Epithelial cell of proximal tubule (primary cell): ENCODE results near the gene DAZL. TPM values are rescaled to one million over a fixed set of nuclear protein-coding genes. Genes with fewer than 3 reads are reported as not detected.

Experiments used
- DNase-seq: peaks from one replicate; pipeline ENCODE4 v3.0.0-alpha.2; 2011; ENCODE audit warnings: low read depth
- H3K4me3 ChIP-seq: 2 replicates; pipeline ENCODE4 v1.5.1; 2011; ENCODE audit warnings: low read depth, mild to moderate bottlenecking, low read length
- total RNA-seq: library from RNA; depleted of rRNA; stranded (reverse); fragments of >200 nt; gene quantifications from 2 replicates; pipeline ENCODE4 v1.2.3, GENCODE V29; 2015
- TF ChIP-seq, protein P1 (sequence below): conservative IDR thresholded peaks from 2 replicates; pipeline ENCODE4 v1.5.1; 2012; ENCODE audit warnings: low read depth, mild to moderate bottlenecking, low read length

DAZL gene
- total RNA-seq, 1 donor from 2014 or later = not detected

DNA sequence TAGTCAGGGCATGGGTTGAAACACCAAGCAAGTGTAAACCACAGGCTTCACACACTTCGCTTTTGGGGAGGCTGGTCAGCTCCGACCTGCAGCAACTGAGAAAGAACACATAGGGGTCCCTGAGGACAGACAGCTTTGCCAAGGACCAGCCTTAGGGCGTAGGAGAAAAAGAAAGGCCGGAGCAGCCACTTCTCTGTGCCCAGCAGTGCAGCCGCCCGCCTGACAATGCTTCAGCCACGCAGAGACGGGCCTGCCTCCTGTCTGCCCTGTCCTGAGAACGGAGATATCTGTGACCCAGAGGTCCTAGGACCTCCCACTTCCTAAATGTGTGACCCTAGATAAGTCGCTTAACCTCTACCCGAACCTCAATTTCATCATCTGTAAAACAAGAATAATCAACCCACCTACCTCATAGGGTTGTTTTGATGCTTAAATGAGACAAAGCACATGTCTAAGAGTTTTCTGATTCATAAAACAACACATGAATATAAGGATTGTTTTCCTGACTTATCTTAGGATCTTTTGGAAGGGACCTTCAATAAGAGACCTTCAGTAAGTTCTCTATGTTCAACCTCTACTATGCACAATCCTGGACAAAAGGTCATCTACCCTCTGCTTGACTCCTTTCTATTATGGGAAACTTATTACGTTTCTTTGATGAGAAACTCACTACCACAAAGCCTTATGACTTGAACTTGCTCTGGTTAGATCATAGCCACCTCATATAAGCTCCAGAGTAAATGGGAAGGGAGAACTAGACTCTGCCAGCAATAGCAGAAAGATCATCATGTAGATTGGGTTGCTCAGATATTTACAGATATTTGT is 58.8 kb downstream of the DAZL start:
- DNase-seq = no peak
- no peak overlapping the region for H3K4me3 ChIP-seq
- TF ChIP-seq, protein P1, sequence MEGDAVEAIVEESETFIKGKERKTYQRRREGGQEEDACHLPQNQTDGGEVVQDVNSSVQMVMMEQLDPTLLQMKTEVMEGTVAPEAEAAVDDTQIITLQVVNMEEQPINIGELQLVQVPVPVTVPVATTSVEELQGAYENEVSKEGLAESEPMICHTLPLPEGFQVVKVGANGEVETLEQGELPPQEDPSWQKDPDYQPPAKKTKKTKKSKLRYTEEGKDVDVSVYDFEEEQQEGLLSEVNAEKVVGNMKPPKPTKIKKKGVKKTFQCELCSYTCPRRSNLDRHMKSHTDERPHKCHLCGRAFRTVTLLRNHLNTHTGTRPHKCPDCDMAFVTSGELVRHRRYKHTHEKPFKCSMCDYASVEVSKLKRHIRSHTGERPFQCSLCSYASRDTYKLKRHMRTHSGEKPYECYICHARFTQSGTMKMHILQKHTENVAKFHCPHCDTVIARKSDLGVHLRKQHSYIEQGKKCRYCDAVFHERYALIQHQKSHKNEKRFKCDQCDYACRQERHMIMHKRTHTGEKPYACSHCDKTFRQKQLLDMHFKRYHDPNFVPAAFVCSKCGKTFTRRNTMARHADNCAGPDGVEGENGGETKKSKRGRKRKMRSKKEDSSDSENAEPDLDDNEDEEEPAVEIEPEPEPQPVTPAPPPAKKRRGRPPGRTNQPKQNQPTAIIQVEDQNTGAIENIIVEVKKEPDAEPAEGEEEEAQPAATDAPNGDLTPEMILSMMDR = no peak

DNA sequence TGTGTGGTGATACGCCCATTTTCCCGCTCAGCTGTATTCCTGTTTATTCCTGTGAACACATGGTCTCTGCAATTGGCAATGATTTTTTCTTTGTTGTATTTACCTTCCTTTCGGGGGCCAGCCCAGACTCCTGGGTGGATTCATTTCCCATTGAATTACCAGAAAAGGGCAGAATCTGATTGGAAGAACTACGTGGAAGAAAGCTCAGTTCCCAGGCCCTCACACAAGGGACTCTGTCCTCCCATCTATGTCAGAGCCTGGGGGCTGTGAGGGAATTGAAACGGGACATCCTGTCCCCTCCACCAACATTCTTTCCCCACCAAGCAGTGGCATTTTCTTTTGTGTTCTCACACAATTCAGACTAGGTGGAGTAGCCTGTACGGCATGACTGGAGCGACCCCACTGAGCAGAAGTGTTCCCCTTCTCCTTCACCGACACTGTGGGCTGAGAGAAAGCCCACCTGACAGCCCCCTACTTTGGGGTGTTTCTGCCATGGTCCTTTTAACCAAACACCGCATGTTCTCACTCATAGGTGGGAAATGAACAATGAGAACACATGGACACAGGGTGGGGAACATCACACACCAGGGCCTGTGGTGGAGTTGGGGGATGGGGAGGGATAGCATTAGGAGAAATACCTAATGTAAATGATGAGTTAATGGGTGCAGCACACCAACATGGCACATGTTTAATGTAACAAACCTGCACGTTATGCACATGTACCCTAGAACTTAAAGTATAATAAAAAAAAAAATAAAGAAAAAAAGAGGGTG is 59.6 kb downstream of the DAZL start:
- DNase-seq = no peak
- H3K4me3 ChIP-seq = no peak overlapping the region
- TF ChIP-seq, protein P1 = no peak

DNA sequence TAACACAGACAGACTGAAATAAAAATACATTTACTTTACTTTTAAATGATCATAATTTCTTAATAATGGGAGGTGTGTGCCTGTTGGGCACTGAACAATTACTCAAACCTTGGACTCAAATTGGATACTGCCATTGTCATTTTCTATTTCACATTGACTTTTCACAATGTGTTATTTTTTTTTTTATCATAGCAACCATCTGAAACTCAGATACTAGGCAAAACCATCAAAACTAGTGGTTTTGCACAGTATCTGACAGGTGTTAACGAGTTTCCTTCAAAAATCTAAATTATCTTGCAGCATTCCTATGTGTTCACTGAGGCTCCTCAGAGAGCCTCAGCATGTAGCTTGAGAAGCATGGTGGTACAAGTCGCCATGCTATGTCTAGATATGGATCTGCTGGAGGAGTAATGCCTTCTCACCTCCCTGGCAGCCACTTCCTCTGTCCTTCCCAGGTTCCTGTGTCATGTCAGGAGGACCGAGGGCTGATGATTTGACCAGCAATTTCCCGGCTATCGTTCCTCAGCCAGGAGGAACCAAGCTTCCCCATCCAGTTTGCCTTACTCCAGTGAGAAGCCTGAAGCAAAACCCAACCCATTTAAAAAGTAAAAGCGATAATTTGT is 61.9 kb downstream of the DAZL start:
- TF ChIP-seq, protein P1 = no peak
- no peak overlapping the region for H3K4me3 ChIP-seq
- no peak for DNase-seq

DNA sequence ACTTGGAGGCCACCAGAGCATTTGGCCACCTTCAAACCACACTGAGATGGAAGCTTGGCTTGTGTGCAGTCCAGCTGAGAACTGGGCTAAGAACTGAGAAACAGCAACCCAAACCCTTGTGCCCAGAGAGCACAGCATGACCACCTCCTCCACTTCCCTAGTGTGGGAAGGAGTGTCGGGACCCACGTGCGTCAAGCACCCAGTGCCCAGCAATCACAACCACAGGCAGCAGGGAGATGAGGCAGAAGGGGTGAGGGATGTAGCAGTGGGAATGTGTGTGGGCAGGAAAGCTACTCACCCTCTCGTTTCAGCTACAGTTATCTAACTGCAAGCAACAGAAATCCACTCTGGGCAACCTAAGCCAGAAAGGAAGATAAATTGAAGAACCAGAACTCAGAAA is 66.7 kb downstream of the DAZL start:
- DNase-seq = no peak
- no peak overlapping the region for H3K4me3 ChIP-seq
- TF ChIP-seq, protein P1 = no peak

DNA sequence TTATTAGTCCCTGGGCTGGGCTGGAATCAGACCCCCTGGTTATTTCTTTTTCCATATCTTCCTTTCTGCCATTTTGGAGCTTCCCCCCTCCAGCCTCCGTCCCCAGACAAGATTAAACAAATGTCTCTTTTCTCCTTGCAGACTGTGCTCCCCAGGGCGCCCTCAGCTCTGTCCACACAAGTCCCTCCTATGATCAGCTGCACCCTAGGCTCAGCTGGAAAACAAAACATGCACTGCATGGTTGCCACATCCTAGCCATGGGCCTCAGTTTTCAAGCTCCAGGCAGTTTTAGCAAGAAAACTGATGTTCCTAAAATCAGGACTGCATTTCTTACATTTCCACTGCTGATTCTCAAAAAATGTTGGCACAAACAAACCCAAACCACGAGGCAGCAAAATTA is 68.2 kb downstream of the DAZL start:
- TF ChIP-seq, protein P1 = no peak

More for the DNA sequence above, 68.2 kb downstream of the DAZL start:
- no peak for DNase-seq
- H3K4me3 ChIP-seq = no peak overlapping the region

Other genes starting within 250 kb of the DAZL start
- 34.7 and 50.7 TPM in 2 replicates for gene RFTN1, start 91.7 kb downstream of the DAZL start, total RNA-seq